Neuronal stem cell (in vitro differentiated cells): ENCODE measurements around the gene TMEM45A.

Source experiments
- DNase-seq: peaks from one replicate; pipeline ENCODE4 v3.0.0-alpha.2; 2013; ENCODE audit warnings: low spot score
- H2AFZ ChIP-seq: one replicate; pipeline ENCODE4 v1.6.1; 2013; ENCODE audit warnings: mild to moderate bottlenecking, low read length, inconsistent platforms
- H2AK5ac ChIP-seq: 2 replicates; pipeline ENCODE4 v1.6.1; 2013; ENCODE audit warnings: low read depth, mild to moderate bottlenecking, inconsistent platforms, low read length, moderate library complexity, mixed read lengths
- H2BK120ac ChIP-seq: 2 replicates; pipeline ENCODE4 v1.6.1; 2013; ENCODE audit warnings: low read depth, mild to moderate bottlenecking, inconsistent platforms, low read length, moderate library complexity, mixed read lengths
- H2BK12ac ChIP-seq: one replicate; pipeline ENCODE4 v1.6.1; 2013; ENCODE audit warnings: low read length, inconsistent platforms
- H2BK15ac ChIP-seq: 2 replicates; pipeline ENCODE4 v1.6.1; 2013; ENCODE audit warnings: mild to moderate bottlenecking, low read length, inconsistent platforms, mixed read lengths
- H2BK5ac ChIP-seq: one replicate; pipeline ENCODE4 v1.6.1; 2013; ENCODE audit warnings: inconsistent platforms, mild to moderate bottlenecking, low read length, moderate library complexity
- H3K14ac ChIP-seq: one replicate; pipeline ENCODE4 v1.6.1; 2013; ENCODE audit warnings: low read length, inconsistent platforms
- H3K18ac ChIP-seq: 2 replicates; pipeline ENCODE4 v1.6.1; 2013; ENCODE audit warnings: low read length, inconsistent platforms
- H3K23ac ChIP-seq: 2 replicates; pipeline ENCODE4 v1.6.1; 2013; ENCODE audit warnings: low read depth, mild to moderate bottlenecking, mixed read lengths, low read length, inconsistent platforms; ENCODE audit not compliant: poor library complexity
- H3K27ac ChIP-seq: replicated peaks from 3 replicates; pipeline ENCODE4 v1.5.1; 2013; ENCODE audit warnings: low read length, inconsistent platforms
- H3K27me3 ChIP-seq, 3 experiments: 2 replicates each; pipeline ENCODE4 v1.6.1; 2013; ENCODE audit warnings: low read length in 3 of 3, mild to moderate bottlenecking in 2 of 3, inconsistent platforms in 1 of 3, low read depth in 1 of 3, mixed read lengths in 1 of 3, moderate library complexity in 1 of 3; ENCODE audit not compliant: control insufficient read depth in 3 of 3, insufficient read depth in 3 of 3
- H3K36me3 ChIP-seq, 2 donors: replicated peaks in 1 of 2; 2 replicates each; pipeline ENCODE4 v1.6.1; 2013; ENCODE audit warnings: low read length in 2 of 2; ENCODE audit not compliant: control insufficient read depth in 2 of 2, insufficient read depth in 2 of 2
- H3K4ac ChIP-seq: 2 replicates; pipeline ENCODE4 v1.6.1; 2013; ENCODE audit warnings: inconsistent platforms, mild to moderate bottlenecking, low read length, moderate library complexity
- H3K4me1 ChIP-seq, 2 donors: 1 replicate in 1 of 2; 2 replicates in 1 of 2; pipeline ENCODE4 v1.6.1; 2013; ENCODE audit warnings: low read length in 2 of 2, low read depth in 1 of 2; ENCODE audit not compliant: control insufficient read depth in 2 of 2, insufficient read depth in 1 of 2
- H3K4me2 ChIP-seq: one replicate; pipeline ENCODE4 v1.6.1; 2013; ENCODE audit warnings: mild to moderate bottlenecking, low read length, inconsistent platforms; ENCODE audit not compliant: insufficient read depth, poor library complexity, severe bottlenecking
- H3K4me3 ChIP-seq, 2 donors: 2 replicates each; pipeline ENCODE4 v1.5.1; 2013; ENCODE audit warnings: low read length in 2 of 2, mild to moderate bottlenecking in 2 of 2, inconsistent platforms in 1 of 2, moderate library complexity in 1 of 2
- H3K79me1 ChIP-seq: one replicate; pipeline ENCODE4 v1.6.1; 2013; ENCODE audit warnings: low read depth, mild to moderate bottlenecking, inconsistent platforms, low read length, moderate library complexity
- H3K9ac ChIP-seq: one replicate; pipeline ENCODE4 v1.6.1; 2013; ENCODE audit warnings: mild to moderate bottlenecking, low read depth, low read length, inconsistent platforms; ENCODE audit not compliant: poor library complexity
- H3K9me3 ChIP-seq, 2 donors: replicated peaks in 1 of 2; 2 replicates each; pipeline versions ENCODE3 to v1.6.1; 2013; ENCODE audit warnings: low read length in 2 of 2, mild to moderate bottlenecking in 2 of 2, inconsistent platforms in 1 of 2, low read depth in 1 of 2, mixed read lengths in 1 of 2, moderate library complexity in 1 of 2; ENCODE audit not compliant: control insufficient read depth in 2 of 2, insufficient read depth in 1 of 2
- H4K8ac ChIP-seq: one replicate; pipeline ENCODE4 v1.6.1; 2013; ENCODE audit warnings: low read depth, mild to moderate bottlenecking, inconsistent platforms, low read length, moderate library complexity
- H4K91ac ChIP-seq: one replicate; pipeline ENCODE4 v1.6.1; 2013; ENCODE audit warnings: low read length, low read depth, mild to moderate bottlenecking, inconsistent platforms; ENCODE audit not compliant: poor library complexity
- WGBS, 2 donors: extraction: QIAGEN DNeasy Blood & Tissue Kit; methylation state at CpG; one replicate each; pipeline ENCODE4 v1.1.7; 2013; ENCODE audit warnings: missing lambda C conversion rate in 2 of 2, mixed read lengths in 1 of 2; ENCODE audit not compliant: insufficient read length in 2 of 2, insufficient replicate concordance in 1 of 2; ENCODE audit errors: extremely low coverage in 2 of 2; 5-methylcytosine and 5-hydroxymethylcytosine counted together

Gene TMEM45A

DNA sequence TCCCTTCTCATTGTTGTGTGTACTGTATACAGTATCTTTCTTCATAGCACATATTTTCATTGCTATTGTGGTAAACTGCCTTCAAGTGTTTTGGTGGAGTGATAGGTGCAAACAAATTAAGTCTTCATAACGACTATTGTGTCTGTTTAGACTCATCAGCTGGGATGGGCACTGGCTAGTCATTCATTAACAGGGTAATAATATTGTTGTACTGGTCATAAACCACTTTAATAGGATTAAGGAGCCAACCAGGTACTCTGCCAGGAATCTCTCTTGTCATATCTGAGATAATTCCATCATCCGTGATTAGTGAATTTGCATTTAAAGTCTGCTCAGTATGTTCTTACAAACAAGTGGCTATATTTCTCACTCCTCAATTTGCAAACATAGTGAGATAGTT is 10.2 kb upstream of the TMEM45A start:
- Histone ChIP-seq H4K8ac (no peak overlapping the region), H3K9me3 (no peaks in the 10 kb centered on the region), H2BK120ac (no peak overlapping the region), H2BK15ac (no peak overlapping the region), H3K23ac (no peak overlapping the region), H3K27ac (no peak overlapping the region), H2BK5ac (no peak overlapping the region), H3K4me3 (no peak overlapping the region), H3K4me2 (no peak overlapping the region), H3K79me1 (no peaks in the 10 kb centered on the region), H3K18ac (no peak overlapping the region), H3K9ac (no peak overlapping the region), H2AFZ (no peak overlapping the region), H3K14ac (no peak overlapping the region), H4K91ac (no peak overlapping the region), H3K4me1 (no peaks in the 10 kb centered on the region), H3K27me3 (no peaks in the 10 kb centered on the region), H2BK12ac (no peak overlapping the region), H3K36me3 (no peaks in the 10 kb centered on the region), H3K4ac (no peak overlapping the region), H2AK5ac (no peak overlapping the region)
- WGBS, 2 donors = no CpG with 5 or more reads among the region's 2 CpGs
- DNase-seq = no peak

DNA sequence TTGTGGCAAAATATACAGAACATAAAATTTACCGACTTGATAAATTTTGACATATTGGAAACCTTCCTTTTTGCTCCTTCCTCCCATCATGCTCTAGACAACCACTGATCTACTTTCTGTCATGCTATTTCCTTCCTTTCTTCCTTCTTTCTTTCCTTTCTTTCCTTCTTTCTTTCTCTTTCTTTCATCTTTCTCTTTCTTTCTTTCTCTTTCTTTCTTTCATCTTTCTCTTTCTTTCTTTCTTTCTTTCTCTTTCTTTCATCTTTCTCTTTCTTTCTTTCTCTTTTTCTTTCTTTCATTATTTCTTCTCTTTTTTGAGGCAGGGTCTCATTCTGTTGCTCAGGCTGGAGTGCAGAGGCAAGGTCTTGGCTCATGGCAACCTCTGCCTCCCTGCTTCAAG is 8.9 kb upstream of the TMEM45A start:
- H3K36me3 ChIP-seq = no peaks in the 10 kb centered on the region
- H3K18ac ChIP-seq = no peak overlapping the region
- no peak overlapping the region for H3K4me3 ChIP-seq
- WGBS, 2 donors = no CpG with 5 or more reads among the region's 1 CpG
- H2AFZ ChIP-seq = no peak overlapping the region
- no peak overlapping the region for H4K8ac ChIP-seq
- no peak overlapping the region for H3K14ac ChIP-seq
- no peak overlapping the region for H2BK120ac ChIP-seq
- H2BK12ac ChIP-seq = no peak overlapping the region
- no peak for DNase-seq
- H3K4me2 ChIP-seq = no peak overlapping the region
- H2AK5ac ChIP-seq = no peak overlapping the region
- no peak overlapping the region for H2BK5ac ChIP-seq
- no peaks in the 10 kb centered on the region for H3K27me3 ChIP-seq
- no peak overlapping the region for H3K27ac ChIP-seq
- no peaks in the 10 kb centered on the region for H3K79me1 ChIP-seq
- H3K9me3 ChIP-seq = no peaks in the 10 kb centered on the region
- H3K4ac ChIP-seq = no peak overlapping the region
- no peak overlapping the region for H3K23ac ChIP-seq
- H4K91ac ChIP-seq = no peak overlapping the region
- no peak overlapping the region for H2BK15ac ChIP-seq
- no peak overlapping the region for H3K9ac ChIP-seq
- no peaks in the 10 kb centered on the region for H3K4me1 ChIP-seq

DNA sequence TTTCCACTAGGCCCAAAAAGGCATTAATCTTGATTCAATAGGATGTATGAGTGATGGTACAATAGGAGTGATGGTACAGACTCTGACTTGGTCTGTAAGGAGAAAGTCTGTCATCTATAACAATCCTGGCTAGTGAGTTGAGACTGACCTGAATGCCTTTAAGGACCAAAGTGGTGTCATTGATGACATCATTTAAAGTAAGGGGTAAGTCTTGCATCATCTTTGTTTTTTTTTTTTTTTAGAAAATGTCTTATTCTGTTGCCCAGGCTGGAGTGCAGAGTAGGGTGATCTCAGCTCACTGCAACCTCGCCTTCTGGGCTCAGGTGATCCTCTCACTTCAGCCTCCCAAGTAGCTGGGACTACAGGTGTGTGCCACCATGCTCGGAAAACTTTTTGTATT is 5.6 kb upstream of the TMEM45A start:
- Histone ChIP-seq H3K14ac (no peak overlapping the region), H4K91ac (no peak overlapping the region), H3K18ac (no peak overlapping the region), H3K9me3 (no peaks in the 10 kb centered on the region), H3K36me3 (no peaks in the 10 kb centered on the region), H3K79me1 (no peaks in the 10 kb centered on the region), H3K4me1 (peaks cover 1% of the 10 kb centered on the region in 2 donors), H2AK5ac (no peak overlapping the region), H2BK120ac (no peak overlapping the region), H2BK15ac (no peak overlapping the region), H4K8ac (no peak overlapping the region), H3K4me2 (no peak overlapping the region), H2BK5ac (no peak overlapping the region), H3K4me3 (no peak overlapping the region), H3K9ac (no peak overlapping the region), H2BK12ac (no peak overlapping the region), H3K27me3 (peaks cover 0 to 8% (median 0%) of the 10 kb centered on the region in 3 experiments), H3K27ac (no peak overlapping the region), H2AFZ (no peak overlapping the region), H3K23ac (no peak overlapping the region), H3K4ac (no peak overlapping the region)
- no CpG with 5 or more reads among the region's 2 CpGs for WGBS, 2 donors
- DNase-seq = no peak

DNA sequence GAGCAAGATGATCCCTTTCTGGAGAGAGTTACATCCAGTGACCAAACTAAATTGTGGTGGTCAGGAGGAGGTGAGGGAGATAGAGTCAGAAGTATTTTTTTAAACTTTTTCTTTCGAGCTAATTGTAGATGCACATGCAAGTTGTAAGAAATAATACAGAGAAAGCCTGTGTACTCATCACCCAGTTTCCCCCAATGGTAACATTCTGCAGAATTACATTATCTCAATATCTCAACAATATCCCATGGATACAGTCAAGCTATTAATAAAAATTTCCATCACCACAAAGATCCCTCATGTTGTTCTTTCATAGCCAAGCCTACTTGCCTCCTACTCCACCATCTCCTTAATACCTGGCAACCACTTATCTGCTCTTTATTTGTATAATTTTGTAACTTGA is 3.3 kb upstream of the TMEM45A start:
- Histone ChIP-seq H4K8ac (no peak overlapping the region), H4K91ac (no peak overlapping the region), H2BK15ac (no peak overlapping the region), H3K4ac (no peak overlapping the region), H3K18ac (no peak overlapping the region), H3K27ac (no peak overlapping the region), H3K36me3 (no peaks in the 10 kb centered on the region), H2BK5ac (no peak overlapping the region), H3K9me3 (no peaks in the 10 kb centered on the region), H2AK5ac (no peak overlapping the region), H2BK120ac (no peak overlapping the region), H2AFZ (no peak overlapping the region), H3K14ac (no peak overlapping the region), H3K23ac (no peak overlapping the region), H3K79me1 (no peaks in the 10 kb centered on the region), H2BK12ac (no peak overlapping the region), H3K4me1 (peaks cover 1 to 2% of the 10 kb centered on the region in 2 donors), H3K9ac (no peak overlapping the region), H3K4me2 (no peak overlapping the region), H3K27me3 (peaks cover 0 to 8% (median 0%) of the 10 kb centered on the region in 3 experiments), H3K4me3 (no peak overlapping the region)
- WGBS, 2 donors = no CpG with 5 or more reads among the region's 1 CpG
- no peak for DNase-seq
